Measurements from ENCODE around the gene COL6A6. TPM values are rescaled to one million over a fixed set of nuclear protein-coding genes. Genes with fewer than 3 reads are reported as not detected.
A peak's percentile ranks its signal among the peaks of the same experiment; 100 is the strongest.

Gene COL6A6
- total RNA-seq, 2 donors from 2014 or later = 0.33 to 0.40 TPM

- WGBS, 2 experiments (ENCODE audit: insufficient coverage in 1 of 2, insufficient read length in 1 of 2) = 45% methylated on average over 2 of the region's 2 CpGs; no CpG with 5 or more reads in 1 of the 2 experiments
- peaks cover 8% of the 10 kb centered on the region for H3K9me3 Mint-ChIP-seq
- H3K27ac ChIP-seq (ENCODE audit: low read depth, low read length) = no peak overlapping the region
Observed at GRCh38 chr3:130473416-130473815, 43.6 kb upstream of the COL6A6 start.

GRCh38 chr3:130480736-130481135 lies 36.2 kb upstream of the COL6A6 start:
- Mint-ChIP-seq H3K4me3 (no peak overlapping the region), H3K36me3 (ENCODE audit: low read depth) (no peaks in the 10 kb centered on the region), H3K27ac (no peak overlapping the region), H3K4me1 (no peaks in the 10 kb centered on the region), H3K9me3 (peaks cover 4% of the 10 kb centered on the region), H3K27me3 (ENCODE audit: insufficient read depth) (peaks cover 5% of the 10 kb centered on the region)
- no peaks in the 10 kb centered on the region for H3K27me3 ChIP-seq (ENCODE audit: control insufficient read depth, insufficient read depth, low read length, poor library complexity, severe bottlenecking)
- H3K9ac ChIP-seq (ENCODE audit: extremely low read depth, low read length, poor library complexity, severe bottlenecking) = no peak overlapping the region
- H3K27ac ChIP-seq (ENCODE audit: low read depth, low read length) = no peak overlapping the region
- peak; percentile 80 for DNase-seq
- peak; percentile 80 for TF ChIP-seq CTCF (conservative IDR thresholded peaks at IDR 0.05)
- 13 to 45% methylated on average over 3 to 4 of the region's 4 CpGs for WGBS, 2 experiments (ENCODE audit: insufficient coverage in 1 of 2, insufficient read length in 1 of 2)
- no peak overlapping the region for H3K4me3 ChIP-seq (ENCODE audit: low read length)
- no peaks in the 10 kb centered on the region for H3K9me3 ChIP-seq (ENCODE audit: control insufficient read depth, low read length)
- no peaks in the 10 kb centered on the region for H3K4me1 ChIP-seq (ENCODE audit: control insufficient read depth, insufficient read depth, low read length)
- no peaks in the 10 kb centered on the region for H3K36me3 ChIP-seq (ENCODE audit: control insufficient read depth, insufficient read depth, low read length)

More at GRCh38 chr3:130473416-130473815, 43.6 kb upstream of the COL6A6 start:
- H3K4me1 Mint-ChIP-seq = no peaks in the 10 kb centered on the region
- Histone ChIP-seq H3K27me3 (ENCODE audit: control insufficient read depth, insufficient read depth, low read length, poor library complexity, severe bottlenecking) (no peaks in the 10 kb centered on the region), H3K4me3 (ENCODE audit: low read length) (no peak overlapping the region), H3K9ac (ENCODE audit: extremely low read depth, low read length, poor library complexity, severe bottlenecking) (no peak overlapping the region), H3K4me1 (ENCODE audit: control insufficient read depth, insufficient read depth, low read length) (no peaks in the 10 kb centered on the region), H3K9me3 (ENCODE audit: control insufficient read depth, low read length) (peaks cover 3% of the 10 kb centered on the region), H3K36me3 (ENCODE audit: control insufficient read depth, insufficient read depth, low read length) (no peaks in the 10 kb centered on the region)
- TF ChIP-seq CTCF (conservative IDR thresholded peaks at IDR 0.05) = no peak
- no peak overlapping the region for H3K27ac Mint-ChIP-seq
- DNase-seq = no peak
- H3K36me3 Mint-ChIP-seq (ENCODE audit: low read depth) = no peaks in the 10 kb centered on the region
- H3K27me3 Mint-ChIP-seq (ENCODE audit: insufficient read depth) = no peaks in the 10 kb centered on the region
- no peak overlapping the region for H3K4me3 Mint-ChIP-seq

- Histone ChIP-seq H3K4me3 (ENCODE audit: low read length) (peak overlapping the region; percentile 64), H3K9ac (ENCODE audit: extremely low read depth, low read length, poor library complexity, severe bottlenecking) (no peak overlapping the region), H3K4me1 (ENCODE audit: control insufficient read depth, insufficient read depth, low read length) (peaks cover 18% of the 10 kb centered on the region), H3K27me3 (ENCODE audit: control insufficient read depth, insufficient read depth, low read length, poor library complexity, severe bottlenecking) (peaks cover 13% of the 10 kb centered on the region), H3K27ac (ENCODE audit: low read depth, low read length) (no peak overlapping the region), H3K9me3 (ENCODE audit: control insufficient read depth, low read length) (no peaks in the 10 kb centered on the region), H3K36me3 (ENCODE audit: control insufficient read depth, insufficient read depth, low read length) (no peaks in the 10 kb centered on the region)
- Mint-ChIP-seq H3K27ac (no peak overlapping the region), H3K36me3 (ENCODE audit: low read depth) (no peaks in the 10 kb centered on the region), H3K4me1 (peaks cover 35% of the 10 kb centered on the region), H3K27me3 (ENCODE audit: insufficient read depth) (peaks cover 12% of the 10 kb centered on the region), H3K9me3 (no peaks in the 10 kb centered on the region), H3K4me3 (no peak overlapping the region)
- no peak for DNase-seq
- WGBS, 2 experiments (ENCODE audit: insufficient coverage in 1 of 2, insufficient read length in 1 of 2) = 83 to 100% methylated on average over 1 of the region's 1 CpG
- TF ChIP-seq CTCF (conservative IDR thresholded peaks at IDR 0.05) = no peak
Observed at GRCh38 chr3:130488288-130488687, 28.7 kb upstream of the COL6A6 start.
